ENCODE data around the gene ASPRV1. TPM values are rescaled to one million over a fixed set of nuclear protein-coding genes. Genes with fewer than 3 reads are reported as not detected.

The ASPRV1 gene
- total and polyA plus RNA-seq, 2 experiments from 2014 or later: 0.73 TPM; not detected in 1

- Histone ChIP-seq H3K79me2 (no peaks in the 10 kb centered on the region), H2AFZ (no peak overlapping the region), H3K4me2 (no peak overlapping the region), H3K4me1 (ENCODE audit: insufficient read depth) (peaks cover 6% of the 10 kb centered on the region), H3K36me3 (replicated peaks; ENCODE audit: insufficient read depth, low read depth) (no peaks in the 10 kb centered on the region), H3K4me3 (no peak overlapping the region), H4K20me1 (ENCODE audit: insufficient read depth, poor library complexity, severe bottlenecking) (no peaks in the 10 kb centered on the region), H3K27ac (no peak overlapping the region), H3K9me2 (replicated peaks; ENCODE audit: insufficient read depth) (no peaks in the 10 kb centered on the region), H3K9me3 (ENCODE audit: low read depth) (no peaks in the 10 kb centered on the region), H3K27me3 (no peaks in the 10 kb centered on the region)
- TF ChIP-seq, protein P1, sequence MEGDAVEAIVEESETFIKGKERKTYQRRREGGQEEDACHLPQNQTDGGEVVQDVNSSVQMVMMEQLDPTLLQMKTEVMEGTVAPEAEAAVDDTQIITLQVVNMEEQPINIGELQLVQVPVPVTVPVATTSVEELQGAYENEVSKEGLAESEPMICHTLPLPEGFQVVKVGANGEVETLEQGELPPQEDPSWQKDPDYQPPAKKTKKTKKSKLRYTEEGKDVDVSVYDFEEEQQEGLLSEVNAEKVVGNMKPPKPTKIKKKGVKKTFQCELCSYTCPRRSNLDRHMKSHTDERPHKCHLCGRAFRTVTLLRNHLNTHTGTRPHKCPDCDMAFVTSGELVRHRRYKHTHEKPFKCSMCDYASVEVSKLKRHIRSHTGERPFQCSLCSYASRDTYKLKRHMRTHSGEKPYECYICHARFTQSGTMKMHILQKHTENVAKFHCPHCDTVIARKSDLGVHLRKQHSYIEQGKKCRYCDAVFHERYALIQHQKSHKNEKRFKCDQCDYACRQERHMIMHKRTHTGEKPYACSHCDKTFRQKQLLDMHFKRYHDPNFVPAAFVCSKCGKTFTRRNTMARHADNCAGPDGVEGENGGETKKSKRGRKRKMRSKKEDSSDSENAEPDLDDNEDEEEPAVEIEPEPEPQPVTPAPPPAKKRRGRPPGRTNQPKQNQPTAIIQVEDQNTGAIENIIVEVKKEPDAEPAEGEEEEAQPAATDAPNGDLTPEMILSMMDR (IDR thresholded peaks at IDR 0.05; ENCODE audit: poor library complexity): no peak
- TF ChIP-seq EZH2 (IDR thresholded peaks at IDR 0.05; ENCODE audit: borderline replicate concordance) (no peak), EZH2phosphoT487 (IDR thresholded peaks at IDR 0.05; ENCODE audit: low read depth, severe bottlenecking, unreplicated experiment) (no peak)
- DNase-seq (ENCODE audit: low spot score): no peak
- WGBS (ENCODE audit: low lambda C conversion rate, missing lambda C conversion rate): 76% methylated on average over 6 of the region's 6 CpGs
Observed at GRCh38 chr2:70005752-70006446, 44.5 kb upstream of the ASPRV1 start.

DNA sequence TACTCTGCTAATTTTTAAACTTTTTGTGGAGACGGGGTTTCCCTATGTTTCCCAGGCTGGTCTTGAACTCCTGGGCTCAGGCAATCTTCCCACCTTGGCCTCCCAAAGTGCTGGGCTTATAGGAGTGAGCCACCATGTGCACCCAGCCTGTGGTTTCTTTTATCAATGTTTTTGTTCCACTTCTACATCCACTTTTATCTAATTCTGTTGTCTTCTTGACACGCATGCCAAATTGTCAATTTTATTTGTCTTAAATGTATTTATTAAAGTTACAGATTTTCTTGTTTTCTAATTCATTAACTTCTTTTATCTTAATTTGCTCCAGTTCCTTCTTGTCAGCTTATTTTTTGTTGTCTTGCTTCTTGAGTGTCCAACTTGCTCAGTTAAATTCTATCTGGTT is 43.8 kb upstream of the ASPRV1 start:
- no peak overlapping the region for H3K4me3 ChIP-seq
- H3K4me2 ChIP-seq: no peak overlapping the region
- H3K27ac ChIP-seq: no peak overlapping the region
- H3K9me3 ChIP-seq (ENCODE audit: low read depth): no peaks in the 10 kb centered on the region
- no peak overlapping the region for H2AFZ ChIP-seq
- no peaks in the 10 kb centered on the region for H4K20me1 ChIP-seq (ENCODE audit: insufficient read depth, poor library complexity, severe bottlenecking)
- WGBS (ENCODE audit: low lambda C conversion rate, missing lambda C conversion rate): 97% methylated on average over 2 of the region's 2 CpGs
- TF ChIP-seq, protein P1 (IDR thresholded peaks at IDR 0.05; ENCODE audit: poor library complexity): no peak
- TF ChIP-seq EZH2phosphoT487 (IDR thresholded peaks at IDR 0.05; ENCODE audit: low read depth, severe bottlenecking, unreplicated experiment) (no peak), EZH2 (IDR thresholded peaks at IDR 0.05; ENCODE audit: borderline replicate concordance) (no peak)
- no peak for DNase-seq (ENCODE audit: low spot score)
- H3K79me2 ChIP-seq: no peaks in the 10 kb centered on the region
- H3K9me2 ChIP-seq (replicated peaks; ENCODE audit: insufficient read depth): no peaks in the 10 kb centered on the region
- H3K36me3 ChIP-seq (replicated peaks; ENCODE audit: insufficient read depth, low read depth): no peaks in the 10 kb centered on the region
- H3K4me1 ChIP-seq (ENCODE audit: insufficient read depth): peaks cover 6% of the 10 kb centered on the region
- no peaks in the 10 kb centered on the region for H3K27me3 ChIP-seq

GRCh38 chr2:70003093-70003830 is 41.8 kb upstream of the ASPRV1 start:
- peaks cover 3% of the 10 kb centered on the region for H3K4me1 ChIP-seq (ENCODE audit: insufficient read depth)
- H3K36me3 ChIP-seq (replicated peaks; ENCODE audit: insufficient read depth, low read depth): no peaks in the 10 kb centered on the region
- H3K4me3 ChIP-seq: no peak overlapping the region
- H4K20me1 ChIP-seq (ENCODE audit: insufficient read depth, poor library complexity, severe bottlenecking): no peaks in the 10 kb centered on the region
- H3K79me2 ChIP-seq: no peaks in the 10 kb centered on the region
- no peaks in the 10 kb centered on the region for H3K9me3 ChIP-seq (ENCODE audit: low read depth)
- H3K27ac ChIP-seq: no peak overlapping the region
- H3K4me2 ChIP-seq: no peak overlapping the region
- no peak overlapping the region for H2AFZ ChIP-seq
- TF ChIP-seq, protein P1 (IDR thresholded peaks at IDR 0.05; ENCODE audit: poor library complexity): no peak
- 85% methylated on average over 6 of the region's 6 CpGs for WGBS (ENCODE audit: low lambda C conversion rate, missing lambda C conversion rate)
- H3K9me2 ChIP-seq (replicated peaks; ENCODE audit: insufficient read depth): no peaks in the 10 kb centered on the region
- DNase-seq (ENCODE audit: low spot score): no peak
- H3K27me3 ChIP-seq: no peaks in the 10 kb centered on the region
